HepG2 (cell line): ENCODE measurements around the gene UBE2M. TPM values are rescaled to one million over a fixed set of nuclear protein-coding genes. Genes with fewer than 3 reads are reported as not detected.

Source experiments
- ATF7-NPFF ChIP-seq: sonication (generic); formaldehyde crosslinking; IDR thresholded peaks from 2 replicates; pipeline ENCODE4 v1.8.1; 2023; ENCODE audit warnings: mild to moderate bottlenecking, low read depth, missing genetic modification reagents, moderate library complexity
- KDM4B ChIP-seq: sonication (generic); formaldehyde crosslinking; IDR thresholded peaks from 2 replicates; pipeline ENCODE4 v1.4.0; 2020; ENCODE audit warnings: missing genetic modification reagents
- KLF15 ChIP-seq: sonication (generic); formaldehyde crosslinking; IDR thresholded peaks from 2 replicates; pipeline ENCODE4 v1.8.1; 2023; ENCODE audit warnings: borderline replicate concordance, mild to moderate bottlenecking, inconsistent platforms, missing genetic modification reagents, mixed read lengths
- polyA plus RNA-seq, 8 experiments: library from polyadenylated mRNA; depleted of rRNA in 3 of 8; stranded (reverse) in 7 of 8; unstranded in 1 of 8; fragments of >200 nt; fragmentation: Illumina TruSeq in 4 of 8; extraction: Trizol in 4 of 8; gene quantifications; 2 replicates each; pipeline versions ENCODE4 v1.2.1 to v1.2.3, GENCODE V29; 2011 to 2016; ENCODE audit warnings: low read depth in 4 of 8, missing spikeins in 1 of 8, mixed read lengths in 1 of 8; ENCODE audit not compliant: insufficient read depth in 1 of 8
- total RNA-seq, 5 experiments: library from RNA; depleted of rRNA; stranded (reverse); fragments of >200 nt; fragmentation: Illumina TruSeq; extraction: Trizol; gene quantifications; 2 replicates each; pipeline ENCODE4 v1.2.3, GENCODE V29; 2016; ENCODE audit warnings: low read depth in 1 of 5
- TF ChIP-seq, protein P1 (sequence below): sonication (generic); formaldehyde crosslinking; IDR thresholded peaks from one replicate; pipeline ENCODE4 v1.5.1; 2020; ENCODE audit warnings: mild to moderate bottlenecking, missing genetic modification reagents; ENCODE audit errors: not compliant biosample characterization
- TF ChIP-seq, protein P2 (sequence below): sonication (generic); formaldehyde crosslinking; IDR thresholded peaks from 2 replicates; pipeline ENCODE4 v1.8.0; 2022; ENCODE audit warnings: mild to moderate bottlenecking, missing genetic modification reagents
- TF ChIP-seq, protein P3 (sequence below): sonication (generic); formaldehyde crosslinking; IDR thresholded peaks from 2 replicates; pipeline ENCODE4 v1.5.1; 2020; ENCODE audit warnings: mild to moderate bottlenecking, missing genetic modification reagents, borderline replicate concordance
- TF ChIP-seq, protein P4 (sequence below): IDR thresholded peaks from 2 replicates; pipeline ENCODE4 v1.6.1; 2012; ENCODE audit warnings: low read length, improper control_type of control experiment
- TF ChIP-seq, protein P5 (sequence below): sonication (generic); formaldehyde crosslinking; IDR thresholded peaks from 2 replicates; pipeline ENCODE4 v1.4.0; 2020; ENCODE audit warnings: missing genetic modification reagents, borderline replicate concordance

The UBE2M gene
- total and polyA plus RNA-seq, 2 of the 13 experiments (the other 11 are each of a cell fraction or from before 2014, with no cell fraction given) = 36.2 to 50.3 TPM

DNA sequence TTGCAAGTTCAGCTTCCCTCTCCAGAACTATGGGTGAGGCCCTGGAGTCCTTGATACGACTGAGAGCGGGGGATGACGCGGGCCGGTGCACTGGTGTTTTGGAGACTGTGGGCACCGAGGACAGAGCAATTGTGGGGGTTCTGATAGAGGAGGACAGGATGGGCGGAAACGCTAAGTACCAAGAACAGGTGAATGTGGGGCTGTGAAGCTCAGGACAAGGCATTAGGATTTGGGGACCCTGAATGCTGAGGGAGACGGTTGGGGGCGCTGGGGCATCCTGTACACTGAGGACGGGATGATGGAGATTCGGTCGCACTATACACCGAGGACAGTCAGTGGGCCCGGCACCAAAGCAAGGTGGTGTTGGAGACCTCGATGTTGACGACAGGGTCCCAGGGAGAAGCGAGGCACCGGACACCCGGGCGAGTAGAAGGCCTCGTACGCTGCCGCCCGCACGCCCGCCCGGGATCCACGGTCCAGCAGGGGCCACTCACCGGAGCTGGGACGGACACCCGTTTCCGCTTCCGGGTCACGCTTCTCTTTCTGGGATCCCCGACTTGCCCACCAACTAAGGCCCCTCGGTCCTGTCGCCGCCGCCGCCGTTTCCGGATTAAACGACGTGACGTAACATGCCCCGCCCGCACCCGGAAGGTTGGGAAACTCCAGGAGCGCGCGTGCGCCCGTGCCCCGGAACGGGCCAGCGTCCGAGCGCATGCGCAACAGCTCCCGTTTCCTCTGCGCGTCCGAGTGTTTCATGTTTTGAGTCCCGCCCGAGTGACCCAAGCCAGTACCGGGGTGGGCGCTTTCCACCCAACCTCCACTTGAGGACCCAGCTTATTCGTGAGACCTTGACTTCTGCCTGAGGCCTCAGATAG lies 3.7 kb downstream of the UBE2M start, which contains the start of gene CHMP2A (continued):
- TF ChIP-seq, protein P1, sequence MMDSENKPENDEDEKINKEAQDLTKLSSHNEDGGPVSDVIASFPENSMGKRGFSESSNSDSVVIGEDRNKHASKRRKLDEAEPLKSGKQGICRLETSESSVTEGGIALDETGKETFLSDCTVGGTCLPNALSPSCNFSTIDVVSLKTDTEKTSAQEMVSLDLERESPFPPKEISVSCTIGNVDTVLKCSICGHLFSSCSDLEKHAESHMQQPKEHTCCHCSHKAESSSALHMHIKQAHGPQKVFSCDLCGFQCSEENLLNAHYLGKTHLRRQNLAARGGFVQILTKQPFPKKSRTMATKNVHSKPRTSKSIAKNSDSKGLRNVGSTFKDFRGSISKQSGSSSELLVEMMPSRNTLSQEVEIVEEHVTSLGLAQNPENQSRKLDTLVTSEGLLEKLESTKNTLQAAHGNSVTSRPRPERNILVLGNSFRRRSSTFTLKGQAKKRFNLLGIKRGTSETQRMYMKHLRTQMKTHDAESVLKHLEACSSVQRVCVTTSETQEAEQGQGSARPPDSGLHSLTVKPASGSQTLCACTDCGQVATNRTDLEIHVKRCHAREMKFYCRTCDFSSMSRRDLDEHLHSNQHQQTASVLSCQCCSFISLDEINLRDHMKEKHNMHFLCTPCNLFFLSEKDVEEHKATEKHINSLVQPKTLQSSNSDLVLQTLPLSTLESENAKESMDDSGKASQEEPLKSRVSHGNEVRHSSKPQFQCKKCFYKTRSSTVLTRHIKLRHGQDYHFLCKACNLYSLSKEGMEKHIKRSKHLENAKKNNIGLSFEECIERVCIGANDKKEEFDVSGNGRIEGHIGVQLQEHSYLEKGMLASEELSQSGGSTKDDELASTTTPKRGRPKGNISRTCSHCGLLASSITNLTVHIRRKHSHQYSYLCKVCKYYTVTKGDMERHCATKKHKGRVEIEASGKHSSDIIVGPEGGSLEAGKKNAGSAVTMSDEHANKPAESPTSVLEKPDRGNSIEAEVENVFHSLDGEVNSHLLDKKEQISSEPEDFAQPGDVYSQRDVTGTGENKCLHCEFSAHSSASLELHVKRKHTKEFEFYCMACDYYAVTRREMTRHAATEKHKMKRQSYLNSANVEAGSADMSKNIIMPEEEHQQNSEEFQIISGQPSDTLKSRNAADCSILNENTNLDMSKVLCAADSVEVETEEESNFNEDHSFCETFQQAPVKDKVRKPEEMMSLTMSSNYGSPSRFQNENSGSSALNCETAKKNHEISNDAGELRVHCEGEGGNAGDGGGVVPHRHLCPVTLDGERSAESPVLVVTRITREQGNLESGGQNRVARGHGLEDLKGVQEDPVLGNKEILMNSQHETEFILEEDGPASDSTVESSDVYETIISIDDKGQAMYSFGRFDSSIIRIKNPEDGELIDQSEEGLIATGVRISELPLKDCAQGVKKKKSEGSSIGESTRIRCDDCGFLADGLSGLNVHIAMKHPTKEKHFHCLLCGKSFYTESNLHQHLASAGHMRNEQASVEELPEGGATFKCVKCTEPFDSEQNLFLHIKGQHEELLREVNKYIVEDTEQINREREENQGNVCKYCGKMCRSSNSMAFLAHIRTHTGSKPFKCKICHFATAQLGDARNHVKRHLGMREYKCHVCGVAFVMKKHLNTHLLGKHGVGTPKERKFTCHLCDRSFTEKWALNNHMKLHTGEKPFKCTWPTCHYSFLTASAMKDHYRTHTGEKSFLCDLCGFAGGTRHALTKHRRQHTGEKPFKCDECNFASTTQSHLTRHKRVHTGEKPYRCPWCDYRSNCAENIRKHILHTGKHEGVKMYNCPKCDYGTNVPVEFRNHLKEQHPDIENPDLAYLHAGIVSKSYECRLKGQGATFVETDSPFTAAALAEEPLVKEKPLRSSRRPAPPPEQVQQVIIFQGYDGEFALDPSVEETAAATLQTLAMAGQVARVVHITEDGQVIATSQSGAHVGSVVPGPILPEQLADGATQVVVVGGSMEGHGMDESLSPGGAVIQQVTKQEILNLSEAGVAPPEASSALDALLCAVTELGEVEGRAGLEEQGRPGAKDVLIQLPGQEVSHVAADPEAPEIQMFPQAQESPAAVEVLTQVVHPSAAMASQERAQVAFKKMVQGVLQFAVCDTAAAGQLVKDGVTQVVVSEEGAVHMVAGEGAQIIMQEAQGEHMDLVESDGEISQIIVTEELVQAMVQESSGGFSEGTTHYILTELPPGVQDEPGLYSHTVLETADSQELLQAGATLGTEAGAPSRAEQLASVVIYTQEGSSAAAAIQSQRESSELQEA (CRISPR knock-in tag) = peak; percentile 72
- TF ChIP-seq ATF7-NPFF (peak; percentile 50; the same call in 1 of the 2 replicates), KLF15 (no peak), KDM4B (no peak)
- TF ChIP-seq, protein P2, sequence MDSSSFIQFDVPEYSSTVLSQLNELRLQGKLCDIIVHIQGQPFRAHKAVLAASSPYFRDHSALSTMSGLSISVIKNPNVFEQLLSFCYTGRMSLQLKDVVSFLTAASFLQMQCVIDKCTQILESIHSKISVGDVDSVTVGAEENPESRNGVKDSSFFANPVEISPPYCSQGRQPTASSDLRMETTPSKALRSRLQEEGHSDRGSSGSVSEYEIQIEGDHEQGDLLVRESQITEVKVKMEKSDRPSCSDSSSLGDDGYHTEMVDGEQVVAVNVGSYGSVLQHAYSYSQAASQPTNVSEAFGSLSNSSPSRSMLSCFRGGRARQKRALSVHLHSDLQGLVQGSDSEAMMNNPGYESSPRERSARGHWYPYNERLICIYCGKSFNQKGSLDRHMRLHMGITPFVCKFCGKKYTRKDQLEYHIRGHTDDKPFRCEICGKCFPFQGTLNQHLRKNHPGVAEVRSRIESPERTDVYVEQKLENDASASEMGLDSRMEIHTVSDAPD = no peak
- TF ChIP-seq, protein P3, sequence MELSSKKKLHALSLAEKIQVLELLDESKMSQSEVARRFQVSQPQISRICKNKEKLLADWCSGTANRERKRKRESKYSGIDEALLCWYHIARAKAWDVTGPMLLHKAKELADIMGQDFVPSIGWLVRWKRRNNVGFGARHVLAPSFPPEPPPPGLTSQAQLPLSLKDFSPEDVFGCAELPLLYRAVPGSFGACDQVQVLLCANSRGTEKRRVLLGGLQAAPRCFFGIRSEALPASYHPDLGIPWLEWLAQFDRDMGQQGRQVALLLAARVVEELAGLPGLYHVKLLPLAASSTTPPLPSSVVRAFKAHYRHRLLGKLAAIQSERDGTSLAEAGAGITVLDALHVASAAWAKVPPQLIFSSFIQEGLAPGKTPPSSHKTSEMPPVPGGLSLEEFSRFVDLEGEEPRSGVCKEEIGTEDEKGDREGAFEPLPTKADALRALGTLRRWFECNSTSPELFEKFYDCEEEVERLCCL = no peak
- TF ChIP-seq, protein P4, sequence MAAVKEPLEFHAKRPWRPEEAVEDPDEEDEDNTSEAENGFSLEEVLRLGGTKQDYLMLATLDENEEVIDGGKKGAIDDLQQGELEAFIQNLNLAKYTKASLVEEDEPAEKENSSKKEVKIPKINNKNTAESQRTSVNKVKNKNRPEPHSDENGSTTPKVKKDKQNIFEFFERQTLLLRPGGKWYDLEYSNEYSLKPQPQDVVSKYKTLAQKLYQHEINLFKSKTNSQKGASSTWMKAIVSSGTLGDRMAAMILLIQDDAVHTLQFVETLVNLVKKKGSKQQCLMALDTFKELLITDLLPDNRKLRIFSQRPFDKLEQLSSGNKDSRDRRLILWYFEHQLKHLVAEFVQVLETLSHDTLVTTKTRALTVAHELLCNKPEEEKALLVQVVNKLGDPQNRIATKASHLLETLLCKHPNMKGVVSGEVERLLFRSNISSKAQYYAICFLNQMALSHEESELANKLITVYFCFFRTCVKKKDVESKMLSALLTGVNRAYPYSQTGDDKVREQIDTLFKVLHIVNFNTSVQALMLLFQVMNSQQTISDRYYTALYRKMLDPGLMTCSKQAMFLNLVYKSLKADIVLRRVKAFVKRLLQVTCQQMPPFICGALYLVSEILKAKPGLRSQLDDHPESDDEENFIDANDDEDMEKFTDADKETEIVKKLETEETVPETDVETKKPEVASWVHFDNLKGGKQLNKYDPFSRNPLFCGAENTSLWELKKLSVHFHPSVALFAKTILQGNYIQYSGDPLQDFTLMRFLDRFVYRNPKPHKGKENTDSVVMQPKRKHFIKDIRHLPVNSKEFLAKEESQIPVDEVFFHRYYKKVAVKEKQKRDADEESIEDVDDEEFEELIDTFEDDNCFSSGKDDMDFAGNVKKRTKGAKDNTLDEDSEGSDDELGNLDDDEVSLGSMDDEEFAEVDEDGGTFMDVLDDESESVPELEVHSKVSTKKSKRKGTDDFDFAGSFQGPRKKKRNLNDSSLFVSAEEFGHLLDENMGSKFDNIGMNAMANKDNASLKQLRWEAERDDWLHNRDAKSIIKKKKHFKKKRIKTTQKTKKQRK = no peak
- TF ChIP-seq, protein P5, sequence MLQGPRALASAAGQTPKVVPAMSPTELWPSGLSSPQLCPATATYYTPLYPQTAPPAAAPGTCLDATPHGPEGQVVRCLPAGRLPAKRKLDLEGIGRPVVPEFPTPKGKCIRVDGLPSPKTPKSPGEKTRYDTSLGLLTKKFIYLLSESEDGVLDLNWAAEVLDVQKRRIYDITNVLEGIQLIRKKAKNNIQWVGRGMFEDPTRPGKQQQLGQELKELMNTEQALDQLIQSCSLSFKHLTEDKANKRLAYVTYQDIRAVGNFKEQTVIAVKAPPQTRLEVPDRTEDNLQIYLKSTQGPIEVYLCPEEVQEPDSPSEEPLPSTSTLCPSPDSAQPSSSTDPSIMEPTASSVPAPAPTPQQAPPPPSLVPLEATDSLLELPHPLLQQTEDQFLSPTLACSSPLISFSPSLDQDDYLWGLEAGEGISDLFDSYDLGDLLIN (CRISPR knock-in tag) = no peak
